WTC11 (cell line): ENCODE data around the gene INTS11.

ENCODE experiments used
- CBFB ChIP-seq: sonication (generic); formaldehyde crosslinking; IDR thresholded peaks from 2 replicates; pipeline ENCODE4 v1.8.1; 2022; ENCODE audit warnings: mild to moderate bottlenecking, low read depth, missing genetic modification reagents
- CTCF ChIP-seq: fragments of 200-600 bp; IDR thresholded peaks from 2 replicates; pipeline ENCODE4 v1.8.0; 2022; ENCODE audit warnings: antibody characterized with exemption
- E2F1 ChIP-seq: sonication (generic); formaldehyde crosslinking; IDR thresholded peaks from 2 replicates; pipeline ENCODE4 v1.8.0; 2022; ENCODE audit warnings: mild to moderate bottlenecking, missing genetic modification reagents
- E2F5 ChIP-seq: sonication (generic); formaldehyde crosslinking; IDR thresholded peaks from 2 replicates; pipeline ENCODE4 v1.8.1; 2022; ENCODE audit warnings: mild to moderate bottlenecking, moderate library complexity, missing genetic modification reagents
- IRF2 ChIP-seq: sonication (generic); formaldehyde crosslinking; IDR thresholded peaks from 2 replicates; pipeline ENCODE4 v1.8.0; 2022; ENCODE audit warnings: low read depth, missing genetic modification reagents, borderline replicate concordance
- PRDM15 ChIP-seq: sonication (generic); formaldehyde crosslinking; IDR thresholded peaks from 2 replicates; pipeline ENCODE4 v1.8.0; 2022; ENCODE audit warnings: missing genetic modification reagents
- TEAD1 ChIP-seq: sonication (generic); formaldehyde crosslinking; IDR thresholded peaks from 2 replicates; pipeline ENCODE4 v1.8.0; 2022; ENCODE audit warnings: mild to moderate bottlenecking, missing genetic modification reagents

- TF ChIP-seq IRF2 (no peak), CTCF (no peak), TEAD1 (CRISPR knock-in tag) (no peak), E2F1 (CRISPR knock-in tag) (no peak), CBFB (CRISPR knock-in tag) (no peak), PRDM15 (CRISPR knock-in tag) (no peak), E2F5 (CRISPR knock-in tag) (no peak)
Observed at GRCh38 chr1:1320666-1321448, 3.6 kb downstream of the INTS11 start.
